ENCODE results near the gene CCR5AS.
A peak's percentile ranks its signal among the peaks of the same experiment; 100 is the strongest.

The CCR5AS gene

DNA sequence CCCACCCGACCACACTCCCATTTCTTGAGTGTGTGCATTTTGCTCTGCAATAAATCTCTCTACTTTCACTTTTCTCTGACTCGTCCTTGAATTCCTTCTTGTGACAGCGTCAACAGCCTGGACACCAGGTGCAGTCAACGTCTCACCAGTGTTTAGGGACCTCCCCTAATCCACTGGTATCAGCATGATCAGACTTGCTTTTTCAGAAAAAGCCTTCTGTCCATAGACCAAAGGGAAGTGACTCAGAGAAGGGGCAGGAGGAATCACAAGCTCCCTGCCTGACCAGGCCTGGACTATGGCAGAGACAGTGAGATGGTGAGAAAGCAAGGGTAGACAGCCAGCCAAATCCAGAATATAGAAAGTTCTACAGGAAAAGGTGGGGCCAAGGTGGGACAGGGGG is 20.7 kb downstream of the CCR5AS start:
- TF ChIP-seq, protein P1, sequence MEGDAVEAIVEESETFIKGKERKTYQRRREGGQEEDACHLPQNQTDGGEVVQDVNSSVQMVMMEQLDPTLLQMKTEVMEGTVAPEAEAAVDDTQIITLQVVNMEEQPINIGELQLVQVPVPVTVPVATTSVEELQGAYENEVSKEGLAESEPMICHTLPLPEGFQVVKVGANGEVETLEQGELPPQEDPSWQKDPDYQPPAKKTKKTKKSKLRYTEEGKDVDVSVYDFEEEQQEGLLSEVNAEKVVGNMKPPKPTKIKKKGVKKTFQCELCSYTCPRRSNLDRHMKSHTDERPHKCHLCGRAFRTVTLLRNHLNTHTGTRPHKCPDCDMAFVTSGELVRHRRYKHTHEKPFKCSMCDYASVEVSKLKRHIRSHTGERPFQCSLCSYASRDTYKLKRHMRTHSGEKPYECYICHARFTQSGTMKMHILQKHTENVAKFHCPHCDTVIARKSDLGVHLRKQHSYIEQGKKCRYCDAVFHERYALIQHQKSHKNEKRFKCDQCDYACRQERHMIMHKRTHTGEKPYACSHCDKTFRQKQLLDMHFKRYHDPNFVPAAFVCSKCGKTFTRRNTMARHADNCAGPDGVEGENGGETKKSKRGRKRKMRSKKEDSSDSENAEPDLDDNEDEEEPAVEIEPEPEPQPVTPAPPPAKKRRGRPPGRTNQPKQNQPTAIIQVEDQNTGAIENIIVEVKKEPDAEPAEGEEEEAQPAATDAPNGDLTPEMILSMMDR (conservative IDR thresholded peaks at IDR 0.05; ENCODE audit: low read depth, low read length), result no peak
- Histone ChIP-seq H3K79me2 (ENCODE audit: insufficient read depth, low read depth) (no peaks in the 10 kb centered on the region), H3K36me3 (ENCODE audit: insufficient read depth) (no peaks in the 10 kb centered on the region), H3K27me3 (ENCODE audit: insufficient read depth, low read depth) (no peaks in the 10 kb centered on the region), H3K27ac (no peak overlapping the region), H2AFZ (ENCODE audit: low read depth) (no peak overlapping the region), H3K4me1 (ENCODE audit: low read depth, poor library complexity, severe bottlenecking) (peaks cover 10% of the 10 kb centered on the region), H4K20me1 (ENCODE audit: insufficient read depth) (no peaks in the 10 kb centered on the region), H3K4me3 (IDR thresholded peaks at IDR 0.05; ENCODE audit: insufficient read depth, low read depth, low read length) (no peak overlapping the region), H3K9ac (no peak overlapping the region), H3K4me2 (no peak overlapping the region)

DNA sequence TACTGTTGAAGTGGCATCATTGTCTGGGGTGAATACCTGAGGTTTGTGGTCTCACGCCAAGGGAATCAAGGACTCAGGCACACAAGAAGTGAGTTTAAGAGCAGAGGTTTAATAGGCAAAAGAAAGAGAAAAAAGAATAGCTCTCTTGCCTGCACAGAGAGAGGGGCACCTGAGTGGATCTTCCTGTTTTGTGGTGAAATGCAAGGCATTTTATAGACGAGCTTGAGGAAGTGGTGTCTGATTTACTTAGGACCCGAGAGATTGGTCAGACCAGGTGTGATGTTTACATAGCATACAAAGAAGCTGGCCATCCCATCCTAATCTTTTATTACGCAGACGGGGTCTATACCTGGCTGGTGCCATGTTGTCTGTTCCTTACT is 22.9 kb downstream of the CCR5AS start:
- Histone ChIP-seq H3K36me3 (ENCODE audit: insufficient read depth) (no peaks in the 10 kb centered on the region), H2AFZ (ENCODE audit: low read depth) (no peak overlapping the region), H4K20me1 (ENCODE audit: insufficient read depth) (no peaks in the 10 kb centered on the region), H3K79me2 (ENCODE audit: insufficient read depth, low read depth) (no peaks in the 10 kb centered on the region), H3K4me2 (0 out of 2 replicates have a peak overlapping the region, but pooled peaks have one; percentile 10), H3K27me3 (ENCODE audit: insufficient read depth, low read depth) (no peaks in the 10 kb centered on the region), H3K4me3 (IDR thresholded peaks at IDR 0.05; ENCODE audit: insufficient read depth, low read depth, low read length) (no peak overlapping the region), H3K4me1 (ENCODE audit: low read depth, poor library complexity, severe bottlenecking) (peaks cover 23% of the 10 kb centered on the region), H3K9ac (no peak overlapping the region), H3K27ac (no peak overlapping the region)
- TF ChIP-seq, protein P1 (conservative IDR thresholded peaks at IDR 0.05; ENCODE audit: low read depth, low read length), result no peak

DNA sequence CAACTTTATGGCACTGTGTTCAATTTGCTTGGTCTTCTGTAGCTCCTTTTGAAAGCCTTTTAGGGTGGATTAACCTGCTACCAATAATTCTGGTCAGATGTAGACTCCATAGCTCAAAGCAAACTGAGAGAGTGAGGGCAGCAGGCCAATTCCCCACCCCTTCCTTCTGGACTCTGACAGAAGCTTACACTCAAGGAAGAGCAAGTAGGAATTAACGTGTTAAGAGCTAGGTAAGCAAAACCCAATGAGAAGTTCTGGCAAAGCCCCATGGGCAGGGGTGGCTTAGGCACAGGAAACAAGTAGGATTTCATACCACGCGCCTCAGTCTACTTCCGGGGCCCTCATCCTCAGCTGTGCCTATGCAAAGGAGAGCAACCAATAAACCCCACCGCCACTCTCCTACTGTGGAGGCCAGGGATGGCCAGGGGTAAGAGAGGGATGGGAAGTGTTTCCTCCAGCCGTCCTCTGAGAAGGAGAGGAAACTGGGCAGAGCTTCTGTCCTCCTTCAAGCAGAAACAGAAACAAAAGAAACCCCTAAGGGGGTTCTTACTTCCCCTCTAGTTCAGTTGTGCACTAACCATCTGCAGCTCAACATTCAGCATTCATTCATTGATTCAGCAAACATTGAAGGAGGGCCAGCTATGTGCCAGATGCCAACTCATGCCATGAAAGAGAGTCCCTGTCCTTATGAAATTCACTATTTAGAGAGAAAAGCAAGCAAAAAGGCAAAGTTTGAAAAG is 23.5 kb downstream of the CCR5AS start:
- 0 out of 2 replicates have a peak overlapping the region, but pooled peaks have one; percentile 10 for H3K4me2 ChIP-seq
- H4K20me1 ChIP-seq (ENCODE audit: insufficient read depth), result no peaks in the 10 kb centered on the region
- TF ChIP-seq, protein P1 (conservative IDR thresholded peaks at IDR 0.05; ENCODE audit: low read depth, low read length), result no peak
- peaks cover 27% of the 10 kb centered on the region for H3K4me1 ChIP-seq (ENCODE audit: low read depth, poor library complexity, severe bottlenecking)
- no peaks in the 10 kb centered on the region for H3K79me2 ChIP-seq (ENCODE audit: insufficient read depth, low read depth)
- H3K36me3 ChIP-seq (ENCODE audit: insufficient read depth), result no peaks in the 10 kb centered on the region
- no peak overlapping the region for H3K27ac ChIP-seq
- no peak overlapping the region for H3K4me3 ChIP-seq (IDR thresholded peaks at IDR 0.05; ENCODE audit: insufficient read depth, low read depth, low read length)
- no peak overlapping the region for H3K9ac ChIP-seq
- no peak overlapping the region for H2AFZ ChIP-seq (ENCODE audit: low read depth)
- no peaks in the 10 kb centered on the region for H3K27me3 ChIP-seq (ENCODE audit: insufficient read depth, low read depth)

DNA sequence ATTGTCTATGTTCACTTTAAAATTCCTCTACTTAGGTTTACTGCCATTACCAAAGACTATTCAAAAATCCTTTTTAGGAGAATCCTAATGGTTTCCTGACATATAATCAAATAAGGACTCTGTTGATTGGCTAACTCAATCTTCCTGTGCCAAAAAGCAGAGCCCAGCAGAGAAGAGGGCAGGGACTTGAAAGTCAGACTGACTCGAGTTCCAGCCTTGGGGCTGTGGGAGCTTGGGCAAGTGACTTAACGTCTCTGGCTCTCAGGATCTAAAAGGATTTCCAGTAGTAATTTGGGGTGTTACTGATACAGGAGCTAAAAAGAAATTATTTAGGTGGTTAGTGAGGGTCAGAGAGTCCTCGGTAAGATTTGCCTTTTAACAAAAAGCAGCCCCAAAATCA is 25.2 kb downstream of the CCR5AS start:
- Histone ChIP-seq H3K36me3 (ENCODE audit: insufficient read depth) (no peaks in the 10 kb centered on the region), H3K27ac (no peak overlapping the region), H3K79me2 (ENCODE audit: insufficient read depth, low read depth) (no peaks in the 10 kb centered on the region), H3K4me1 (ENCODE audit: low read depth, poor library complexity, severe bottlenecking) (peaks cover 29% of the 10 kb centered on the region), H3K9ac (no peak overlapping the region), H2AFZ (ENCODE audit: low read depth) (no peak overlapping the region), H3K27me3 (ENCODE audit: insufficient read depth, low read depth) (no peaks in the 10 kb centered on the region), H3K4me3 (IDR thresholded peaks at IDR 0.05; ENCODE audit: insufficient read depth, low read depth, low read length) (no peak overlapping the region), H4K20me1 (ENCODE audit: insufficient read depth) (no peaks in the 10 kb centered on the region), H3K4me2 (no peak overlapping the region)
- TF ChIP-seq, protein P1 (conservative IDR thresholded peaks at IDR 0.05; ENCODE audit: low read depth, low read length), result no peak
